Heart left ventricle (tissue), 16 donors: ENCODE results near the gene GMPR. TPM values are rescaled to one million over a fixed set of nuclear protein-coding genes. Genes with fewer than 3 reads are reported as not detected.
"Not testable (repeated sequence)": the region's sequence is repeated elsewhere in the genome, so short reads cannot be mapped to it uniquely, and the experiment has no call there.

Experiments used
- ATAC-seq, 4 donors: fragments of 200-7000 bp; cut with Tn5 transposase; one replicate each; pipeline ENCODE4 v1.9.1; 2020 to 2022; ENCODE audit warnings: moderate library complexity in 4 of 4, mild to moderate bottlenecking in 3 of 4, moderate number of reproducible peaks in 1 of 4
- DNase-seq, 5 donors: peaks; one replicate each; pipeline ENCODE4 v3.0.0-alpha.2; 2020
- H3K27ac ChIP-seq, 12 donors: fragments of 200-600 bp; sonication (generic) in 4 of 12; one replicate each; pipeline versions ENCODE4 v1.5.0 to v1.8.0; 2016 to 2022; ENCODE audit warnings: mild to moderate bottlenecking in 2 of 12
- H3K27me3 ChIP-seq, 9 donors: fragments of 200-600 bp; sonication (generic) in 2 of 9; one replicate each; pipeline versions ENCODE4 v1.5.1 to v1.8.0; 2016 to 2022; ENCODE audit warnings: mild to moderate bottlenecking in 3 of 9
- H3K36me3 ChIP-seq, 9 donors: fragments of 200-600 bp; sonication (generic) in 2 of 9; one replicate each; pipeline versions ENCODE4 v1.5.0 to v1.8.0; 2018 to 2022; ENCODE audit warnings: mild to moderate bottlenecking in 2 of 9
- H3K4me1 ChIP-seq, 12 donors: fragments of 200-600 bp; sonication (generic) in 4 of 12; one replicate each; pipeline versions ENCODE4 v1.5.0 to v1.8.0; 2016 to 2022; ENCODE audit warnings: mild to moderate bottlenecking in 3 of 12
- H3K4me3 ChIP-seq, 12 donors: fragments of 200-600 bp; sonication (generic) in 4 of 12; one replicate each; pipeline versions ENCODE4 v1.5.0 to v1.8.0; 2017 to 2022; ENCODE audit warnings: mild to moderate bottlenecking in 9 of 12, moderate library complexity in 4 of 12
- H3K9me3 ChIP-seq, 12 donors: fragments of 200-600 bp; sonication (generic) in 4 of 12; one replicate each; pipeline versions ENCODE4 v1.5.0 to v1.8.0; 2016 to 2022; ENCODE audit warnings: mild to moderate bottlenecking in 1 of 12
- POLR2A ChIP-seq, 2 donors: fragments of 450-650 bp; IDR thresholded peaks; one replicate each; pipeline ENCODE4 v1.6.1; 2017; ENCODE audit warnings: antibody characterized with exemption in 2 of 2, mild to moderate bottlenecking in 2 of 2, moderate library complexity in 2 of 2
- WGBS, 4 donors: extraction: QIAGEN DNeasy Blood & Tissue Kit in 2 of 4; methylation state at CpG; one replicate each; pipeline versions ENCODE4 v1.1.5 to v1.1.7; 2013 to 2018; 5-methylcytosine and 5-hydroxymethylcytosine counted together
- intact Hi-C, 10 donors: fragments of 100-400 bp; cut with DNase I; formaldehyde crosslinking; loops; one replicate each; pipeline versions ENCODE4 v1.11.1 to v1.14.2; 2022
- polyA plus RNA-seq, 2 donors: library from polyadenylated mRNA; stranded (reverse); fragments of 200-250 nt; gene quantifications; one replicate each; pipeline ENCODE4 v1.2.3, GENCODE V29; 2013
- total RNA-seq, 9 donors: library from RNA; depleted of rRNA in 2 of 9; stranded (reverse); fragments of >200 nt in 2 of 9; fragmentation: NEBNext Ultra II Directional in 3 of 9; extraction: Animal tissue kit (Norgen Biotek cat#: 25700) in 3 of 9; gene quantifications; one replicate each; pipeline versions ENCODE4 v1.1.0 to v1.2.4, GENCODE V29; 2016 to 2023
- TF ChIP-seq, protein P1 (sequence below), 12 donors: fragments of 200-600 bp; sonication (generic) in 4 of 12; IDR thresholded peaks; one replicate each; pipeline versions ENCODE4 v1.5.0 to v1.8.0; 2018 to 2022; ENCODE audit warnings: antibody characterized with exemption in 12 of 12, mild to moderate bottlenecking in 5 of 12
- donor health status: ischemic (EF 13 %, LVEDD 7.1; RV severe dilation, severe dysfunction).
- donor health status: healthy with polysubstance abuse.
- donor health status: DM: no; HTN: yes; CAD: no.
- donor health status: DM: no; HTN: no; CAD: no.
- donor health status: ischemic (EF 25% LVEDD 6.9; RV normal size, moderate dysfunction).
- donor health status: ischemic (EF 25% LVEDD 5.7; RV mildly dilated, moderate dysfunction).
- donor health status: healthy.
- donor health status: DM: yes; HTN: yes; CAD: no.
- donor health status: ischemic (EF 35%, LVEDD 5.7; RV mildly dilated, moderate dysfunction).
- donor health status: nonischemic (EF 11% LVEDD 7.7; RV severe dilation, severe dysfunction).
- donor health status: DM: yes; HTN: yes; CAD: no.
- donor health status: PGD.
- donor health status: ischemic (EF 29% LVEDD 5.4; RV normal size, mild dysfunction).
- donor health status: nonischemic (EF 23%, LVEDD 6.1; RV moderate dilation, normal function).

The GMPR gene
- total and polyA plus RNA-seq, 11 donors: 67.8 to 294 (median 120) TPM

- 92 to 98% (median 93%) methylated on average over 16 to 17 of the region's 17 CpGs for WGBS, 4 donors
- H3K36me3 ChIP-seq: no peaks in the 10 kb centered on the region
- TF ChIP-seq POLR2A (IDR thresholded peaks at IDR 0.05): no peak
- TF ChIP-seq, protein P1, sequence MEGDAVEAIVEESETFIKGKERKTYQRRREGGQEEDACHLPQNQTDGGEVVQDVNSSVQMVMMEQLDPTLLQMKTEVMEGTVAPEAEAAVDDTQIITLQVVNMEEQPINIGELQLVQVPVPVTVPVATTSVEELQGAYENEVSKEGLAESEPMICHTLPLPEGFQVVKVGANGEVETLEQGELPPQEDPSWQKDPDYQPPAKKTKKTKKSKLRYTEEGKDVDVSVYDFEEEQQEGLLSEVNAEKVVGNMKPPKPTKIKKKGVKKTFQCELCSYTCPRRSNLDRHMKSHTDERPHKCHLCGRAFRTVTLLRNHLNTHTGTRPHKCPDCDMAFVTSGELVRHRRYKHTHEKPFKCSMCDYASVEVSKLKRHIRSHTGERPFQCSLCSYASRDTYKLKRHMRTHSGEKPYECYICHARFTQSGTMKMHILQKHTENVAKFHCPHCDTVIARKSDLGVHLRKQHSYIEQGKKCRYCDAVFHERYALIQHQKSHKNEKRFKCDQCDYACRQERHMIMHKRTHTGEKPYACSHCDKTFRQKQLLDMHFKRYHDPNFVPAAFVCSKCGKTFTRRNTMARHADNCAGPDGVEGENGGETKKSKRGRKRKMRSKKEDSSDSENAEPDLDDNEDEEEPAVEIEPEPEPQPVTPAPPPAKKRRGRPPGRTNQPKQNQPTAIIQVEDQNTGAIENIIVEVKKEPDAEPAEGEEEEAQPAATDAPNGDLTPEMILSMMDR (IDR thresholded peaks at IDR 0.05): no peak
- H3K27ac ChIP-seq: no peak overlapping the region
- H3K27me3 ChIP-seq: peaks cover 0 to 15% (median 0%) of the 10 kb centered on the region in 9 donors
- intact Hi-C loops: no loop called here
- H3K9me3 ChIP-seq: no peaks in the 10 kb centered on the region
- peaks cover 0 to 24% (median 10%) of the 10 kb centered on the region in 12 donors for H3K4me1 ChIP-seq
- ATAC-seq: no peak
- no peak for DNase-seq
- H3K4me3 ChIP-seq: no peak overlapping the region
Observed at GRCh38 chr6:16217156-16217721, 21.1 kb upstream of the GMPR start.

DNA sequence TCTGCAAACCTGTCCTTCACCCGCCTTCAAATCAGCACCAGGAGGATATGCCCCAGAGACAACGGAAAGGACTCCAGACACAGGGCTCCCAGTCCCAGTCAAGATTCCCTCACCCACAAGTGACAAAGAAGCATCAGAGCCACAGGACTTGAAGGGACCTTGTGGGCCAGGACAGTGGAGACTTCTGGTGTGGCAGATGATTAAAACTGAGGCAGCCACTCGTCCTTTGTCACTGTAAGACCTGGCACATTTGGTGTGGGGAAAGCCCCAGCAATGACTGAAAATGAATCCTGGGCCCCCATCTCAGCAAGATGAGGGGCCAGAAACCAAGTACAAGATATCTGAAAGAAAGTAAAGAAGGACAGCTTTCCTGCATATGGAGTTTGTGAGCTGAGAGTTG, 15.6 kb upstream of the GMPR start:
- H3K4me3 ChIP-seq: no peak overlapping the region
- WGBS, 4 donors: 86 to 93% (median 89%) methylated on average over 3 of the region's 3 CpGs
- H3K4me1 ChIP-seq: peaks cover 0 to 2% (median 0%) of the 10 kb centered on the region in 12 donors
- DNase-seq (no peak), ATAC-seq (no peak)
- peaks cover 0 to 2% (median 0%) of the 10 kb centered on the region in 9 donors for H3K27me3 ChIP-seq
- no peak overlapping the region for H3K27ac ChIP-seq
- TF ChIP-seq, protein P1 (IDR thresholded peaks at IDR 0.05): no peak
- no peak for TF ChIP-seq POLR2A (IDR thresholded peaks at IDR 0.05)
- H3K9me3 ChIP-seq: no peaks in the 10 kb centered on the region
- intact Hi-C loops: loop anchor here in 2 of 10 donors (10.0 kb wide), 1 partner anchor 52 kb away; no protein-coding TSS in a partner anchor
- no peaks in the 10 kb centered on the region for H3K36me3 ChIP-seq

DNA sequence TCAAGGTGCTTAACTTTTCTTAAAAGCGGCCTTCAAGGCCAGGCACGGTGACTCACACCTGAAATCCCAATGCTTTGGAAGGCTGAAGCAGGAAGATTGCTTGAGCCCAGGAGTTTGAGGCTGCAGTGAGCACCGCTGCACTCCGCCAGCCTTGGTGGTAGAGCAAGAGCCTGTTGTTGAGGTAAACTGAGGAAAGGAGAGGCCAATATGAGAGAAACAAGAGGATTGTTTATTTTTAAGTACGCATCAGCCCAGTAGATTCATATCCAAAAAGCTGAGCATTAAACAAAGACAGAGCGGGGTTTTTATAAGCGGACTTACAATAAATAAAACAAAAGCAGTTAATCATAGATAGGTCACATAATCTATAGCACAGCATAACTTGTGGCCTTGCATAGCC, 15.0 kb upstream of the GMPR start:
- no peaks in the 10 kb centered on the region for H3K27me3 ChIP-seq
- no peak overlapping the region for H3K4me3 ChIP-seq
- H3K36me3 ChIP-seq: no peaks in the 10 kb centered on the region
- ATAC-seq (no peak), DNase-seq (no peak)
- intact Hi-C loops: loop anchor here in 2 of 10 donors (10.0 kb wide), 1 partner anchor 51 kb away; no protein-coding TSS in a partner anchor
- no peaks in the 10 kb centered on the region for H3K9me3 ChIP-seq
- H3K4me1 ChIP-seq: peaks cover 0 to 2% (median 0%) of the 10 kb centered on the region in 12 donors
- no peak overlapping the region for H3K27ac ChIP-seq
- 93 to 97% (median 97%) methylated on average over 7 of the region's 7 CpGs for WGBS, 4 donors
- TF ChIP-seq, protein P1 (IDR thresholded peaks at IDR 0.05): no peak
- TF ChIP-seq POLR2A (IDR thresholded peaks at IDR 0.05): no peak

DNA sequence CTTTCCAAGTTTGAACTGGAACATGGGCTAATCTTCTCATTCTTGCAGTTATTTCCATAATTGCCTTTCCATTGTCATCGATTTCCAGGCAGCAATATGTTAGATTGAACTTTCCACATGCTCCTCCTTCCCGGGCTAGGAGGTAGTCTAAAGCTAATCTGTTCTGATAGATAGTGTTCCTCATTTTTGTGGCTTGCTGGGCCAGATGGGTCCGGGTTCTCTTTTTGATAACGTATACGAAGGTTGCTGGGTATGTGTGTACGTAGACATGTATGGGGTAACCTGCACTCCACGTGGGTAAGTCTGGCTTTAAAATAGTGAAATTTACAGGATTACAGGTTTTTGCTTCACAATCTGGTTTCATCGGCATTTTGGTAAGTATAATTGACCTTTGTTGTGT, 14.0 kb upstream of the GMPR start:
- no peak overlapping the region for H3K4me3 ChIP-seq
- intact Hi-C loops: loop anchor here in 2 of 10 donors (10.0 kb wide), 1 partner anchor 50 kb away; no protein-coding TSS in a partner anchor
- 81 to 91% (median 86%) methylated on average over 8 of the region's 8 CpGs for WGBS, 4 donors
- ATAC-seq: no peak
- peaks cover 0 to 5% (median 0%) of the 10 kb centered on the region in 9 donors for H3K27me3 ChIP-seq
- H3K27ac ChIP-seq: no peak overlapping the region
- H3K4me1 ChIP-seq: peaks cover 0 to 5% (median 3%) of the 10 kb centered on the region in 12 donors
- DNase-seq: no peak
- TF ChIP-seq, protein P1 (IDR thresholded peaks at IDR 0.05): no peak
- no peak for TF ChIP-seq POLR2A (IDR thresholded peaks at IDR 0.05)
- H3K36me3 ChIP-seq: no peaks in the 10 kb centered on the region
- H3K9me3 ChIP-seq: no peaks in the 10 kb centered on the region

DNA sequence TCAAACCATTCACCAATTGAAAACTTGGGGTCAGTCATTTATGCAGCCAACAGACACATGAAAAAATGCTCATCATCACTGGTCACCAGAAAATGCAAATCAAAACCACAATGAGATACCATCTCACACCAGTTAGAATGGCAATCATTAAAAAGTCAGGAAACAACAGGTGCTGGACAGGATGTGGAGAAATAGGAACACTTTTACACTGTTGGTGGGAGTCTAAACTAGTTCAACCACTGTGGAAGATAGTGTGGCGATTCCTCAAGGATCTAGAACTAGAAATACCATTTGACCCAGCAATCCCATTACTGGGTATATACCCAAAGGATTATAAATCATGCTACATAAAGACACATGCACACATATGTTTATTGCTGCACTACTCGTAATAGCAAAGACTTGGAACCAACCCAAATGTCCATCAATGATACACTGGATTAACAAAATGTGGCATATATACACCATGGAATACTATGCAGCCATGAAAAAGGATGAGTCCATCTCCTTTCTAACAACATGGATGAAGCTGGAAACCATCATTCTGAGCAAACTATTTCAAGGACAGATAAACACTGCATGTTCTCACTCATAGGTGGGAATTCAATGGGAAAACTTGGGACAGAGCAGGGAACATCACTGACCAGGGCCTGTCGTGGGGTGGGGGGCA, 13.2 kb upstream of the GMPR start:
- H3K4me1 ChIP-seq: peaks cover 0 to 13% (median 9%) of the 10 kb centered on the region in 12 donors
- DNase-seq, H3K36me3 ChIP-seq, H3K9me3 ChIP-seq, H3K27ac ChIP-seq, ATAC-seq, H3K4me3 ChIP-seq: not testable (repeated sequence)
- WGBS, 4 donors: 82 to 94% (median 85%) methylated on average over 3 of the region's 3 CpGs
- intact Hi-C loops: loop anchor here in 2 of 10 donors (10.0 kb wide), 1 partner anchor 50 kb away; no protein-coding TSS in a partner anchor
- H3K27me3 ChIP-seq: peaks cover 0 to 12% (median 0%) of the 10 kb centered on the region in 9 donors

- 59 to 93% (median 92%) methylated on average over 7 to 23 of the region's 23 CpGs for WGBS, 4 donors
- not testable (repeated sequence) for ATAC-seq
Observed at GRCh38 chr6:16226117-16227047, 12.0 kb upstream of the GMPR start.

More at GRCh38 chr6:16226117-16227047, 12.0 kb upstream of the GMPR start:
- not testable (repeated sequence) for H3K9me3 ChIP-seq, H3K27ac ChIP-seq, H3K4me3 ChIP-seq, H3K36me3 ChIP-seq, DNase-seq
- H3K27me3 ChIP-seq: peaks cover 0 to 12% (median 0%) of the 10 kb centered on the region in 9 donors
- intact Hi-C loops: loop anchor here in 2 of 10 donors (10.0 kb wide), 1 partner anchor 48 kb away; no protein-coding TSS in a partner anchor
- peaks cover 0 to 16% (median 11%) of the 10 kb centered on the region in 12 donors for H3K4me1 ChIP-seq
